ENCODE data around the gene CDIPT.
"Not testable (repeated sequence)": the region's sequence is repeated elsewhere in the genome, so short reads cannot be mapped to it uniquely, and the experiment has no call there.

The CDIPT gene, protein sequence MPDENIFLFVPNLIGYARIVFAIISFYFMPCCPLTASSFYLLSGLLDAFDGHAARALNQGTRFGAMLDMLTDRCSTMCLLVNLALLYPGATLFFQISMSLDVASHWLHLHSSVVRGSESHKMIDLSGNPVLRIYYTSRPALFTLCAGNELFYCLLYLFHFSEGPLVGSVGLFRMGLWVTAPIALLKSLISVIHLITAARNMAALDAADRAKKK

DNA sequence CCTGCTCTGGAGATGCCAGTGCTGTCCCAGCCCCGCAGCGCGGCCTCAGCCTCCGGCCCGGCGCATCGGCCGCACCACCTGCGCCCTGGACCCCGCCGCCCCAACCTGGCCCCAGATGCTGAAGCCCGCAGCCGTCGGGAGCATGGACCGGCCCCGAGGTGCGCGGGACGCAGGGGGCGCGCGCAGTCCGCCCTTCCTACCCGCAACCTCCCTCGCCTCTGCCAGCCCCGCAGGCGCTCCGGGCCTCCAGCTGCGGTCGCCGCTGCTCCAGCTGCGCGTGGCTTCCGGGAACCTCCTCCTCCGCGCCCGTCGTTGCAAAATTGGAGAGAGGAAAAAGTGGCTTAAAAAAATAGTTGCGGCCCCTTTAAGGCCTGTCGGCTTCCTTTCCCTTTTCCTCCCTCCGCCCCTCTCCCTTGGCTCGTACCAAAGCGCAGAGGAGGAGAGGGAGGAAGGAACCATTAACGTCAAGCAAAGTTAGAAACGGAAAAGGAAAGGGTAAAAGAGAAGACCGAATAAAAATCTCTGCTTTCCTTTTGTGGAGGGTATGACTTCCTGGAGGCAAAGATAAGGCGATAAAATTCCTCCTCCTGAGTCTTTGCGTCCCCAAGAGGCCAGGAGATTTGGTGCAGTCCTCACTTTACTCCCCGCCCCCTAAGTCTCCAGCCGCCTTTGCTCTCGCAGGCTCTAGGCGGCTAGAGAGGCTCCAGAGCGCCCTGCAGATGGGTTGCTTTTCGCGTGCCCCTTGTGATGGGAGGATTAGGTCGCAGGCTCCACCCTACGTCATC lies at the start of gene CDIPT:
Gene CDIPT, minus strand, starts transcription at position 343 of the 785 bp plus-strand sequence. CDS start 369 bp downstream, outside the sequence.
- peak; percentile 91 to 92 for DNase-seq (ENCODE audit: low read depth in 2 of 2)

DNA sequence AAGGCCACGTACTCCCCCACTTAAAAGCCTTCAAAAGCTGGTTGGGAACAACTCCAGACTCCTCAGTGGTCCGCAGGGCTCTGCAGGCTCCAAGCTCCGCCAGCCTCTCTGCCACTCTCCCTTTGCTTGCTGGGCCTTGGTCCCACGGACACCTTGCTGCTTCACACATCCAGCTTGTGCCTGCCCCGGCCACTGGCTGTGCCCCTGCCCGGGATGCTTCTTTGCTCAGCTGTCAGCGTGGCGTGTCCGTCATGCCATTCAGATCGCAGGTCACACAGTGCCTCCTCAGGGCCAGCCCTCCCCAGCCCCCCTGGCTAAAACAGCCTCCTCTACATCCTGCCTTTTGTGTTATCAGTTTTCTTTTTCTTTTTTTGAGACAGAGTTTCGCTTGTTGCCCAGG lies 49.1 kb upstream of the CDIPT start:
- no peak for DNase-seq (ENCODE audit: low read depth in 2 of 2)

DNA sequence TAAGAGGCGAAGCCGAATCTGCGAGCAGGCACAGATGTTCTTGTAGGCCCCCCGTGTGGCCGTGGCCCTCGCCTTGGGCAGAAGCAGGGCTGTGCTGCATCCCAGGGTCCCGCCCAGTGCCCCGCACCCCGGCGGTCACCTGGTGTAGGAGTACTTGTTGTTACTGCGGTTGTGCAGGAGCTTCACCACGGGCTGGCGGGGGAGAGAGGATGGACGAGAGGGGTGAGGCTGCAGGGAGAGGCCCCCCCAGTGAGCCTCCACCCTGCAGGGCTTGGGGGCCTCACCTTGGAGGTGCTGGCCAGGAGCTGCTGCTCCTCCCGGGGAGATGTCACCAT lies 48.6 kb upstream of the CDIPT start:
- DNase-seq (ENCODE audit: low read depth in 2 of 2), result no peak

DNA sequence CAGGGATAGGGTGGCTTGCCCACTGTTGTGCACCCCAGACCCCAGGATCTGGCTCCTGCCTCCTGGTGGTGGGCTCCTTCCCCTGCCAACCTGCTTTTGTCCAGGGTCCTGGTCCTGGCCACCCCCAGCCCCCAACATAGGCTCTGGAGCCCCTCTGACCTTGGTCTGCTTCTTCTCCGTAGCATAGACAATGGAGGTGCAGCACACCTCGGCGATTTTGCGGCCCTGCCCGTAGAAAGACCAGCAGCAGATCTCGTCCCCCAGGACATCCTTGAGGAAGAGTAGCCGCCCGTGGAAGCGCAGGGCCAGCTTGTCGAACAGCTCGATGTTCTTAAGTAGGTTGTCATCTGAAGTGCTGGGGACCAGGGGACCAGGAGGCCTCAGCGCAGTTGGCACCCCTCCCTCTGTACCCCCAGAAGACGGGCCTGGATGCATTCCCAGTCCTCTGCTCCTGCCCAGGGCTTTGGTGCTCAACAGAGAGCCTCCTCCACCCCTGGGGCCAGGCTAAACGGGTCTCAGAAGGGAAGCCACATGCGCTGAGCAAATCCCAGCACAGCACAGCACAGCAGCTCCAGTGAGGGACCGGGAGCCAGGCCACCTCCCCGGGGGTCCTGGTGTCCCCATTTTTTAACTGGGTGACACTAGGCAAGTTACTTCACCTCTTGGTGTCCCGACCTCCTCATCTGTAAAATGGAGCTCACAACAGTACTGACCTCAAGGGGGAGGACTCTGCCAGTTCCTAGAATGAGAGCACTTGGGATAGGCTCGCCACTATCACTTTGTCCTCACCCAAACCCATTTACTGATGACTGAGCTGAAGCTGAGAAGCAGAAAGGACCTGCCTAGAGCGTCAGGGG lies 48.0 kb upstream of the CDIPT start:
- no peak for DNase-seq (ENCODE audit: low read depth in 2 of 2)

DNA sequence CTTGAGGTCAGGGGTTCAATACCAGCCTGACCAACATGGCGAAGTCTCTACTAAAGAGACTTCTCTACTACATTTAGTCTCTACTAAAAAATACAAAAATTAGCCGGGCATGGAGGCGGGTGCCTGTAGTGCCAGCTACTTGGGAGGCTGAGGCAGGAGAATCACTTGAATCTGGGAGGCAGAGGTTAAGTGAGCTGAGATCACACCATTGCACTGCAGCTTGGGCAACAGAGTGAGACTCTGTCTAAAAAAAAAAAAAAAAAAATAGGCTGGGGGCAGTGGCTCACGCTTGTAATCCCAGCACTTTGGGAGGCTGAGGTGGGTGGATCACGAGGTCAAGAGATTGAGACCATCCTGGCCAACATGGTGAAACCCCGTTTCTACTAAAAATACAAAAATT lies 46.8 kb upstream of the CDIPT start:
- DNase-seq (ENCODE audit: low read depth in 2 of 2), result not testable (repeated sequence)

DNA sequence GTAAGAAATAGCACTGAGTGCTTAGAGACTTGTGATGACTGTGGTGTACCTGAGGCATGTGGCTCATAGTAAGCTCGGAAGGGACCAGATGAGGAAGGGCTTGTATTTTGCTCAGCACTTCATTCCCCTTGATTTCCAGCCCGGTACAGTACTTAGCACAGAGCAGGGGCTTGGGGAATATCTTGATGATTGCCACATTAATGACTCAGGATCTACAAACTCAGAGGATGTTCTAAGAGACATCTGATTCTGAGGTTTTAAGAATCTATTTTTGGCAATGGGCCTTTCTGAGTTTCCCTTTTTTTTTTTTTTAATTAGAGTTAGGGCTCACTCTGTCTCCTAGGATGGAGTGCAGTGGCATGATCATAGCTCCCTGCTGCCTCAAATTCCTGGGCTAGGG lies 46.4 kb upstream of the CDIPT start:
- no peak for DNase-seq (ENCODE audit: low read depth in 2 of 2)

DNA sequence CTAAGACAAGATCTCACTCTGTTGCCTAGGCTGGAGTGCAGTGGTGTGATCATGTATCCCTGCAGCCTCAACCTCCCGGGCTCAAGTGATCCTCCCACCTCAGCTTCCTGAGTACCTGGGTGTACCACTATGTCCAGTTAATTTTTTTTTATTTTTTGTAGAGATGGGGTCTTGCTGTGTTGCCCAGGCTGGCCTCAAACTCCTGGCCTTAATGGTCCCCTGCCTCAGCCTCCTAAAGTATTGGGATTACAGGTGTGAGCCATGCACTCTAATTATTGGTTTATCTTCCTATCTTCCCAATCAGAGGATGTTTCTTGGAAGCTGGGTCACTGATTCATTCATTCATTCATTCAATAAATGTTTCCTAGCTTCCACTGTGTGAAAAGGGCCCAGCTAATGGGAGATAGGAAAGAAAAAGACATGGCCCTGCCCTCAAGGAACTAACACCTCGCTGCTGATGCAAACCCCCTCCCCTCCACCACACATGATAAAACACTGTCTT lies 45.7 kb upstream of the CDIPT start:
- no peak for DNase-seq (ENCODE audit: low read depth in 2 of 2)

DNA sequence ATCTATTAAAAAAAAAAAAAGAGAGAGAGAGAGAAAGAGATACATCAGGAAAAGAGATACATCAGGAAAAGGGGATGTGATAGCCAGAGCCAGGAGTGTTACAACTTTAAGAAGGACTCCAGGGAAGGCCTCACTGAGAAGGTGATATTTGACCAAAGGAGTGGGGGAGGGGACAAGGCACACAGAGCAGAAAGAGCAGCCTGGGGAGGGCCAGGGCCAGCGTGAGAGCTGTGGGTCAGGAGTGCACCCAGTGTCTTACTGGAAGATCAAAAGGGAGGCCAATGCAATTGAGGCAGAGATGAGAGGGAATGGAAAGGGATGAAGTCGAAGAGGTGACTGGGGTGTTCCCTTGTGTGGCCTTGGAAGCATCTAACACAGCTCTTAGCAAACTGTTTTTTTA lies 44.9 kb upstream of the CDIPT start:
- DNase-seq (ENCODE audit: low read depth in 2 of 2), result no peak

DNA sequence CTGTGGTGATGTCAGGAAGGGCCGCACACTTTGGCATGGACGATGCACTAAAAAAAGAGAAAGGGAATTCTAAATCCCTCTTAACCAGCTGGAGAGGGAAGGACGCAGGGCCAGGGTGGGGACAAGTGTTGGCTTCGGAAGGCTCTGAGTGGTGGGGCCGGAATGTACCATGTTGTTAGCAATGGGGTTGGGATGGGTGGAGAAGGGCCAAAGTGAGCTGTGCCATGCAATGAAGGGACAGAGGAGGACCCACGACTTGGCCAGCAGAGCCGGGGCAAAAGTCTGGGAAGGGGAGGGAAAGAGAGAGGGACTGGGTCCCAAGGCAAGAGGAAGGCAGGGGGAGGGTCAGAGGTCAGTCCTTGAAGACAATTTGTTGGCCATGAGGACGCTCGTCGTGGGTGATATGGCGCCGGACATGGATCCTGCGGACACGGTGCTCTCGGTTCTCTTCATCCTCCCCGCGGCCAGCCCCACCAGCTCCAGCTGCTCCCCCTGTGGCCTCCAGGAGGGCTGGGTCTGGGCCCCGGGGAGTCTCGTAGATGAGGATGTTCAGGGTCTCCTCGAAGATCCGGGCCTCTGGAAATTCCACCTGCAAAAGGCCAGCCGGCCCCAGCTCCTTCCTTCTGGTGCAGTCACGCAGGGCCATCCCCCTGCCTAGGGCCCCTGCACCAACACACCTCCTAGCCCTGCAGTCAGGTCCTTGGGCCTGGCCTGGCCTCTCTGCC lies 43.7 kb upstream of the CDIPT start:
- DNase-seq (ENCODE audit: low read depth in 2 of 2), result no peak

DNA sequence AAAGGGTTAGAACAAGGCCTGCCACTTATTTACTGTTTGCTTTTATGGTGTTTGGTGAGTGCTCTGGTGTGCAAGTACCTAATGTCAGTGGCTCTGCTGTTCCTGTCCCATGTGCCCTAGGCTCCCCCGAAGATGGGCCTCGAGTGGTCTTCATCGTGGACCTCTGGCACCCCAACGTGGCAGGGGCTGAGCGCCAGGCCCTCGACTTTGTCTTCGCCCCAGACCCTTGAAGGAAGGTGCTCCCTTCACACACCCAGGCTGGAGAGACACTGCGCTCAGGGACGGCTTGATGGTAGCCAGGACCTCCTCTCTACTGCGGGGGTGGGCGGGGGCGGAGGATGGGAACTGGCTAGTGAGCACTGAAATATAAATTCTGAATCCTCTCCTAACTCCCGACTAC lies 42.6 kb upstream of the CDIPT start:
- no peak for DNase-seq (ENCODE audit: low read depth in 2 of 2)

DNA sequence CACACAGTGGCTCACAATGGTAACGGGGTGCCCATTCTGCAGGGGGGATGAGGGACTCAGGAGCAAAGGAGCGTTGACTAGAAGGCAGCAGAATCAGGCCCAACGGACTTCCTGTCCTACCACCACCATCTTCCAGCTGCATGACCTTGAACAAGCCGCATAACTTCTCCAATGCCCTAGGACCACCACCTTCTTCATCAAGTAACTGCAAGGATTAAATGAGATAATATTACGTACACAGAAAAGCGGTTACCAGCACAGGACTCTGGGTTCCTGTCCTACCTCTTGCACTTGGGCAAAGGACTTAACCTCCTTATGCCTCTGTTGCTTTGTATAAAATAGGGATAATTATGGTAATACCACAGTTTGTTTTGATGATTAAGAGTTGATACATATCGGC lies 41.9 kb upstream of the CDIPT start:
- DNase-seq (ENCODE audit: low read depth in 2 of 2), result no peak

DNA sequence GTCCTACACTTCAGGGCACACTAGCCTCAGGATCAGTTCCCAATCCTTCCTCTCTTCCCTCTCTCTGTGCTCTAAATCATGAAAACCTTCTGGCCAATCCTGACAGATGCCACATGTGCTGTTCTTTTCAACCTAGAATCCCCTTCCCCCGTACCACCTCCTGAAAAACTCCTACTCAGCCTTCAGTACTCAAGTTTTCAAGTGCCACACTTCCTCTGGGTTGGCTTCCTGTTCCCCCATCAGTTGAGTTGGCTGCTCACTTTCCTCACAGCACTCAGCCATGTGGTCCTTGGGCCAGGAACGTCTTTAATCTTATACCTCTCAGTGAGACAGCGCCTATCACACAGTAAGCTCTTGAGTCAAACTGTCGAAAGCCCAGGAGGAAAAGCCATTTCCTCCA lies 40.6 kb upstream of the CDIPT start:
- no peak for DNase-seq (ENCODE audit: low read depth in 2 of 2)

DNA sequence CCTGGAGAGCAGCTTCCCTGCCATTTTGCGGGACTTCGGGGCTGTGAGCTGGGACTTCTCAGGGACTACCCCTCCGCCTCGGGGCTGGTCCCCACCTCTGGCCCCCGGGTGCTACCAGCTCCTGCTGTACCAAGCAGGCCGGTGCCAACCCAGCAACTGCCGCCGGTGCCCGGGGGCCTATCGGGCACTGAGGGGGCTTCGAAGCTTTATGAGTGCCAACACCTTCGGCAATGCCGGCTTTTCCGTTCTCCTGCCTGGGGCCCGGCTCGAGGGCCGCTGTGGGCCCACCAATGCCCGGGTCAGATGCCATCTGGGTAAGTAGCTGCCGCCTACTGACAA lies 38.5 kb upstream of the CDIPT start:
- no peak for DNase-seq (ENCODE audit: low read depth in 2 of 2)

DNA sequence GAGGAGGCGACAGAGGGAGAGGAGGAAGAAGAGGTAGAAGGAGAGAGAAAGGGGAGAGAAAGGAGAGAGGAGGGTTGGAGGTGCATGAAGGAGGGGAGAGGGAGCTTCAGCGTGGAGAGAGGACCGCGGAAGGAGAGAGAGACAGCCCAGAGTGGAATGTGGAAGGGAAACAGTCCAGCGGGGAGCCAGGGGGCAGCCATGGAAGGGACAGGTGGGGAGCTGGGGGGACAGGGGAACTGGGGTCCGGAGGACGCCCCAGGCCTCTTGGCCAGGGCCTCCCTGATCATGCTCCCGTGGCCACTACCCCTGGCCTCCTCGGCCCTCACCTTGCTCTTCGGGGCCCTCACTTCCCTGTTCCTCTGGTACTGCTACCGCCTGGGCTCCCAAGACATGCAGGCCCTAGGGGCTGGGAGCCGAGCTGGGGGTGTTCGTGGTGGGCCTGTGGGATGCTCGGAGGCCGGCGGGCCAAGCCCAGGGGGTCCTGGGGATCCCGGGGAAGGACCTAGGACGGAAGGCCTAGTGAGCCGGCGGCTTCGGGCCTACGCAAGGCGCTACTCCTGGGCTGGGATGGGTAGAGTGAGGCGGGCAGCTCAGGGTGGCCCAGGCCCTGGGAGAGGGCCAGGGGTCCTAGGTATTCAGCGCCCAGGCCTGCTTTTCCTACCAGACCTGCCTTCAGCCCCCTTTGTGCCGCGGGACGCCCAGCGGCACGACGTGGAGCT lies 38.0 kb upstream of the CDIPT start:
- no peak for DNase-seq (ENCODE audit: low read depth in 2 of 2)

DNA sequence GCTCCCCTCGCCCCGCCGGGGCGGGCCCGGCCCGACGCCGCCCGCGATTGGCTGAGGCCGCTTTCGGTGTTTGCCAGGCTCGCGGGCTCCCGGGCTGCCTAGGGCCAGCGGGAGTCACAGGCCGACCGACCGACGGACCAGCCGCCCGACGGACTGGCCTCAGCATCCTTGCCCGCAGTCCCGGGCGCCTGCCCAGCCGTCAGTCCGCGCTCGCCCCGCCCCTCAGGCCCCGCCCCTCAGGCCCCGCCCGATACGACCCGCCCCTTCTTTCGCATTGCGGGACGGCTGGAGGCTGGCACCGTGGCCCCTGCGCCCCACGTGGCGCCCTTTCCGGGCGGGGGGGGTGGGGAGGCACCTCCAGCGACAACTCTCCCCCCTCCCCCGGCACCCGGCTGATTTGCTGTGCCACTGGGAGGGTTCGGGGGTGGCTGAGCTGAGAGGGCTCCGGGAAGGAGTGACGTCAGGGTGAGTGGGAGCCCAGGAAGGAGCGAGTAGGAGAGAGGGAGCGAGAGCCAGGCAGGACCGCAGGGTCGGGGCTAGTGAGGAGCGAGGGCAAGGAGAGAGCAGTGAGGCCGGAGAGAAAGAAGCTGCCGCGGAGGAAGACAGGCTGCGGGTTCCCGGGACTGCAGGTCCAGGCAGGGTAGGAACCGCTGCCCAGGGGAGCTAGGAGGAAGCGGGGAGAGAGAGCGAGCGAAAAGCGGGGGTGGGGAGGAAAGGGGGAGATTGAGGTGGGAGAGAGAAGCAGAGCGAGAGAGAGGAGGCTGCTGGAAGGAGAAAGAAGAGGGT lies 37.3 kb upstream of the CDIPT start, which contains the start of gene ASPHD1:
Gene ASPHD1, plus strand, starts transcription at position 387 of the 786 bp plus-strand sequence. CDS start 484 bp downstream, outside the sequence.
- DNase-seq (ENCODE audit: low read depth in 2 of 2), result peak; percentile 39 to 72

DNA sequence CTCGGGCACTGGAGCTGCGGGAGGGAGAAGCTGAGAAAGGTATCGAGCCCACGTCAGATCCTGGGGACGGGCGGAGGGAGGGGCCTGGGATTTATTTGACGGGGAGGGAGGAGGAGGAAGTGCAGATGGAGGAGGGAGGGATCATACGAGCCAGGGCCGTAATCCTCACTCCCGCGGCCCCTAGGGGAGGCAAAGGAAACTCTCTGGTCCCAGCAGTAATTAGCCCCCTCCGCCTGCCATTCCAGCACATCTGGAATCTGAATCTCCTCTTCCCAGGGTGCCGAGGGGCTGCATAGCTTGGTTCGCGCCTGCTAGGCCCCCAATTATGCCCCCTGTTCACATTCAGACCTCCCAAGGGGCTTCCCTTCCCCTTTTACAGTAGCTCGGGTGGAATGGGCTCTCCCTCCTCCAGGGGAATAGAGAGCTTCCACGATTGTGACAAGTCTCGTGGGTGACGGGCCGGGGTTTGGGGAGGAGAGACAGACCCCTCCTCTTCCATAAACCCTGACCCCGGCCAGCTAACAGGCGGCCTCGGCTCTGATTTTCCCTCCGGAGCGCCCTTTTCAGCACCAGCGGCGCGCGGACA lies 36.6 kb upstream of the CDIPT start, which contains the start of gene SEZ6L2:
Gene SEZ6L2, minus strand, starts transcription at position 35 of the 586 bp plus-strand sequence. CDS start 531 bp downstream, outside the sequence.
- no peak for DNase-seq (ENCODE audit: low read depth in 2 of 2)

DNA sequence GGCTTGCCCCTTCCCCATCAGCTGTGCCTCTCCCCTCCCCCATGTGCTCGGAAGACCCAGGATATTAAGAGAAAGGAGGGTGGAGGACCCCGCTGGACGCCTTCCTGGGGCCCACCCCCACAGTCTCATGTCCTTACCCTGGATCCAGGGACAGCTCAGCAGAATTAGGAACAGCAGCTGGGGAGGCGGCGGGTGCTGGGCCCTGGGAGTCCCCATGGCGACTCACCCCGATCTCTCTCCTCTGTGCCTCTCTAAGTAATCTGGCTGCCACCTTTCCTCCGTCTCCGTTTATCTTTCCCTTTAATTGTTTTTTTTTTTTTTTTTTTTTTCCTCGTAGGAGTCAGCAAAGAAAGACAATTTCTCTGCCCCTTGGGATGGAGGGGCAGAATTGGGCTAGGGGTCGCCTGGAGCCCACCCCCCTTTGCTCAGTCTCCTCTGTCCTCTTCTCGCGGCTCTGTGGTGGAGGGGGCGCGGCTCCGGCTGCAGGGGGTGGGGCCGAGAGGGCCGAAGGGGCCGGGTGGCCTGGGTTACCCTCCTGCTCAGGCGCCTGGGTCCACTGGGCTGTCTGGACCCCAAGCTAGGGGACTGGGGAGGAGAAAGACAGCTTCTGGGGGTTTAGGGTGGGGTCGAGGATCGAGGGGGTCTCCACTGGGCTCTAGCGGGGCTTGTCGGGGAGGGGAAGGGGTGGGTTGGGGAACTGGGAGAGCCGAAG lies 35.9 kb upstream of the CDIPT start:
- DNase-seq (ENCODE audit: low read depth in 2 of 2), result no peak

DNA sequence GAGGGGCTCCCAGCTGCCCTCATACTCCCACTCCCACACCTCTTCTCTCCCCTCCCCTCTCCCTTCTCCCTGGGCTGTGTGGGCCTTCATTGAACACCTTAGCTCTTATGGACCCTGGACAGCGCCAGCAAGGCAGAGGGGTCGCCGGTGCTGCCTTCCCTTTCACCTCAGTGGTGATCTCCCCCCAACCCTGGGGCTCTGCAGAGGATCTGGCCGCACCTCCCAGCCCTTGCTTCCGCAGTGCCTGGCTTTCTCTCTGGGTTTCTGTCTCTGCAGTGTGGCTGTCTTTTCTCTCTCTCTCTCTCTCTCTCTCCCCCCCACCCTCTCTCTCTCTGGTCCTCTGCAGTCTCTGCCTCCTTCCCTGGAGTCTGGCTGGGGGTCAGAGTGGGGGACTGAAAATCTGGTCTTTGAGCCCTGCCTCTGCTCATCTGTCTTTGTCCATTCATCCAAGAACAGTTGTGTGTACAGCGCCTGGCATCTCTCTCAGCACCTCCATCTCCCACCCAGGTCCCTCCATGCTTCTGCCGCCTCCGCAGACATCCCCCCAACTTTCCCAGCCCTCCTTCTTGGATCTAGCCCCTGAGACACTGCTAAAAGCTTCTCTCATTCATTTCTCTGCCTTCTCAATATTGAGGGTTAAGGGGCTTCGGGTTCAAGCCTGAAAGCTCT lies 35.2 kb upstream of the CDIPT start:
- DNase-seq (ENCODE audit: low read depth in 2 of 2), result no peak

DNA sequence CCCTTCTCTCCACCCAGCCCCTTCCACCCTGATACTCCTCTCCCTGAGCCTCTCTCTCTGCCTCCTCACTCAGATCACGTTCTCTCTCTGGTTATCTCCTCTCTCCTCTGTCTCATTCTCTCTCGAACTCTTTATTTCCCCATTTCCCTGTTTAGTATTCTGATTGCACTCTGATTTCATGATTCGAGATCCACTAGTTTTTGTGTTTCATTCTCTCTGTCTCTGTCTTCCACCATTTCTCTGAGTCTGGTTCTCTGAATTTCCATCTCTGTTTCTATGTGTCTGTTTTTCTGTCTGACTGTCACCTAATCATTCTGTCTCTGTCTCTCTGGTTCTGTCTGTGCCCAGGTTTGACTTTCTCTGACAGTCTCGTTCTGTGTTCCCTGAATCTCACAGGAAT lies 34.3 kb upstream of the CDIPT start:
- DNase-seq (ENCODE audit: low read depth in 2 of 2), result no peak
